ENCODE measurements around the gene DUS1L.

Gene DUS1L

GRCh38 chr17:82087961-82088837 lies 22.6 kb upstream of the DUS1L start:
- no peak for DNase-seq

- DNase-seq: no peak
Observed at GRCh38 chr17:82086941-82087906, 21.6 kb upstream of the DUS1L start.

GRCh38 chr17:82085931-82086764 lies 20.5 kb upstream of the DUS1L start:
- no peak for DNase-seq

GRCh38 chr17:82085031-82085861 lies 19.6 kb upstream of the DUS1L start:
- DNase-seq: no peak

- no peak for DNase-seq
Observed at GRCh38 chr17:82084373-82085030, 18.9 kb upstream of the DUS1L start.

GRCh38 chr17:82083533-82084359 lies 18.1 kb upstream of the DUS1L start:
- no peak for DNase-seq

- DNase-seq: no peak
Observed at GRCh38 chr17:82083009-82083408, 17.4 kb upstream of the DUS1L start.

- DNase-seq: no peak
Observed at GRCh38 chr17:82082456-82082855, 16.9 kb upstream of the DUS1L start.

GRCh38 chr17:82081966-82082365 lies 16.4 kb upstream of the DUS1L start:
- DNase-seq: no peak

GRCh38 chr17:82081546-82081945 lies 15.9 kb upstream of the DUS1L start:
- no peak for DNase-seq

GRCh38 chr17:82080789-82081464 lies 15.3 kb upstream of the DUS1L start:
- no peak for DNase-seq

- no peak for DNase-seq
Observed at GRCh38 chr17:82080048-82080788, 14.6 kb upstream of the DUS1L start.

- DNase-seq: no peak
Observed at GRCh38 chr17:82079001-82079677, 13.5 kb upstream of the DUS1L start.

GRCh38 chr17:82078433-82078832 lies 12.8 kb upstream of the DUS1L start:
- DNase-seq: no peak

GRCh38 chr17:82077617-82078358 lies 12.2 kb upstream of the DUS1L start:
- no peak for DNase-seq

GRCh38 chr17:82076785-82077591 lies 11.4 kb upstream of the DUS1L start:
- no peak for DNase-seq

Data from activated CD4-positive, alpha-beta T cell treated with anti-CD3 and anti-CD28 coated beads, Interleukin-10, Interleukin-2, amounts not matched to agents 100 ng/mL and 50 ng/mL, durations not matched to agents 16 hours and 8 hours (primary cell).